GM21423 (cell line): Measurements from ENCODE around the gene POLR2M.
A peak's percentile ranks its signal among the peaks of the same experiment; 100 is the strongest.

Source experiments
- ATAC-seq: cut with Tn5 transposase; IDR thresholded peaks from one replicate; pipeline ENCODE4 v1.9.1; 2021; ENCODE audit warnings: mild to moderate bottlenecking, moderate library complexity; ENCODE audit not compliant: unreplicated experiment

Gene POLR2M

GRCh38 chr15:57706405-57707209 is at the start of gene POLR2M:
POLR2M (plus strand) TSS chr15:57706714; CDS start chr15:57706843, 129 bp downstream.
- ATAC-seq = peak; percentile 98

- no peak for ATAC-seq
These were observed 48.9 kb upstream of the POLR2M start for GRCh38 chr15:57657619-57658018.

DNA sequence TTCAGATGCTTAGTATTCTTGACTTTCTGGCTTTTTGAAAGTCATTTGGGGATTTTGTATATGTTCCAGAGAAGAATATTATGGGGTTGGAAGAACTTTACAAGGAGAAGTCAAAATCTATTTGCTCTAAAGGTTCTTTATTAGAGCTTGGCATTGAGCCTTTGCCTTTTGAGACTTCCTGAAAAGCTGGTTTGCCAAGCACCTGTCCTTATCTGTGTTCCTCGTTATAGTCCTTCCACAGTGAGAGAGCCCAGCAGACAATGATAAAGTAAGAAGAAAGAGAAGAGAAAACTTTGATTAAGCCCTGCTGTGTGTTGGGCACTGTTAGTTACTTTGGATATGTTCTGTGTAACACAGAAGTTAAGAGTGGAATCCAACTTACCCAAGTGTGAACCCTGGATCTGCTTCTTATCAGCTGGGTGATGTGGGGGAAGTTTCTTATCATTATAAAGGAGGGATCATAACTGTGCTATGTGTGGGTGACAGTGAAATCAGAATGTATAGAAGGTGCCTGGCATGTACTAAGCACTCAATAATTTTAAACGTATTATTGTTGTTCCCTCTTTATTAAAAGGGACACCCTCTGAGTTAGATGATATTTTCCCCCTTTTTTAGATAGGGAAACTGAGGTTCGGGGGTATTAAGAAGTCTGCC is 44.3 kb upstream of the POLR2M start:
- ATAC-seq = no peak

GRCh38 chr15:57662802-57663201 is 43.7 kb upstream of the POLR2M start:
- no peak for ATAC-seq

DNA sequence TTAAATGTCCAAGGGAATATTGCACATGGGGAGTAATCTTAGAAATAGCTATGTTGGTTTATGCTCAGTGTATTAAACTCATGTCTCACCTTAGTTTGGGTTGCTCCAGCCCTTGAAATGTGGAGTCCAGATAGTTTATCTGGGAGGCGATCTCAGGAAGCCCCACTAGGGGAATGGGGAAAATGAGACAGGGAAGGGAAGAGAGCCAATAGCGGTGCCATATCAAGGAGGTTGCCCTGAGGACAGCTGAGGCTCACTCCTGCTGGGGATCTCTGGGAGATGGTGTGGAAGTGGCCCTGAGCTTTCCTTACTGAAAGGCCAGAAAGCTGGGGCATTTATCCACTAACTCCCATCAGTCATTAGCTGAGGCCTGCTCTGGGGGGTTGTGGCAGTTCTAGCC is 43.3 kb upstream of the POLR2M start:
- ATAC-seq = no peak

DNA sequence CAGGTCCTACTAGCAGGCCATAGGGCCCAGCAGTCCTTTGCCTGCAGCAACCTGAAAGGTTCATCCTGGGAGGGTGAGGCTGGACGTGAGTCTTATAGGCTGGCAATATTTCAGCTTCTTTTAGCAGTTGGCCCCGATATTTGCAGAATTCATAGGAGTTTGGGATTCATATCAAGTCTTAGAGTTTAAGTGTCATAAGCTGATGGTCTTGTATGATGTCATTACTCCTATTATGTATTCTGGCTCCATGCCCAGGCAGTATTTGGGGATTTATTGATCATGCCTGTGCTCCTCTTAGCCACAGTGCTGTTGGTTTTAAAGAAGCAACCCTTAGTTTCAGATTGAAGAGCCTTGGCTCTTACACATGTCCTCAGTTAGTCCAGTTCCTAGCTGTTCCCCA is 41.3 kb upstream of the POLR2M start:
- ATAC-seq = no peak

- ATAC-seq = no peak
These were observed 40.6 kb upstream of the POLR2M start for GRCh38 chr15:57665939-57666338.

- ATAC-seq = no peak
These were observed 39.2 kb upstream of the POLR2M start for GRCh38 chr15:57667171-57667849.

DNA sequence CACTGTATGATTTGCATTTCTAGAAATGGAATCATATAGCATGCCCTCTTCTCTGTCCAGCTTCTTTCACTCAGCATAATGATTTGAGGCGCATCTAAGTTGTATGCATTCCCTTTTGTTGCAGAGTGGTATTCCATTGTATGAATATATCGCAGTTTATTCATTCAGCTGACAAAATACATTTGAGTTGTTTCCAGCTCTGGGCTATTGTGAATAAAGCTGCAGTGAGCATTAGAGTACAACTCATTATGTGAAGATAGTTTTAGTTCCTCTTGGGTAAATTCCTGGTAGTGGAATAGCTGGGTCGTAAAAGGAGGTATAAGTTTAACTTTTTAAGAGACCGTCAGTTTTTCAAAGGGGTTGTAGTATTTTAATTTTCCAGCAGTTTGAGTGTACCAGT is 38.5 kb upstream of the POLR2M start:
- no peak for ATAC-seq

- no peak for ATAC-seq
These were observed 34.9 kb upstream of the POLR2M start for GRCh38 chr15:57671636-57672035.

- no peak for ATAC-seq
These were observed 30.9 kb upstream of the POLR2M start for GRCh38 chr15:57675481-57676181.

DNA sequence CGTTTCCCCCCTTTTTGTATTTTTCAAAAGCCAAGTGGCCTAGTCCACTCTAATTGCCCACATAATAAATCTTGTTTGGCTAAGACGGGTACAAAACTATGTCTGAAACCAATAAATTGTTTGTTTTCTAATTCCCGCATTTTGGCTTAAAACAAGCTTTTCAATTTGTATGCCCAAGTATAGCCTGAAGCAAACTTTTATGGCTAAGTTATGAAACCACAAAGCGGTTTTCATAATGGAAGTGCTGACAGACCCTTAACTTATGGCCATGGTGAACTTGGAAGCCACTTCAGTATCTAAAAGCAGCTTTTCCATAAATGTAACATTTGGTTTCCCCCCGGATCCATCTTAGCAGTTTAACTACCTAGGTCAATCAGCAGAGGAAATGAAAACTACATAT is 29.9 kb upstream of the POLR2M start:
- ATAC-seq = no peak

GRCh38 chr15:57677204-57677603 is 29.3 kb upstream of the POLR2M start:
- no peak for ATAC-seq

GRCh38 chr15:57680021-57680420 is 26.5 kb upstream of the POLR2M start:
- no peak for ATAC-seq

- no peak for ATAC-seq
These were observed 25.5 kb upstream of the POLR2M start for GRCh38 chr15:57681011-57681410.

- ATAC-seq = no peak
These were observed 23.0 kb upstream of the POLR2M start for GRCh38 chr15:57683481-57683880.

- ATAC-seq = no peak
These were observed 21.9 kb upstream of the POLR2M start for GRCh38 chr15:57684491-57685151.

GRCh38 chr15:57685306-57686095 is 21.0 kb upstream of the POLR2M start:
- ATAC-seq = no peak

DNA sequence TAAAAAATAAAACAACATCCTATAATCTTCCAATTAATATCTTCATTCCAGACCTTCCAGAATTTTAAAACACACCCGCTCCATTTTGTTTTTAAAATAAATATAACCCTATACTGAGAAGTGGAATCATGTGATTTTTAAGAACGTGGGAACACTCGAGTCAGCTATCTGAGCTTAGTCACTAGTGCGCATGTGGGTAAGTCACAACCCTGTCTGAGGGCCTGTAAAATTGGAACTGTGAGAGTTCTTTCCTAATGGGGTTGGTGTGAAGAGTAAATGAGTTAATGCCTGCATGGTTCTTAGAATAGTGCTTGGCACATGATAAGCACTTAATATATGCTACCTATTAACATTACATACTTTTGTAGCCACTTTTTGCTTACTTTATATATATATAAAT is 19.9 kb upstream of the POLR2M start:
- no peak for ATAC-seq
